NOMO-1 (cell line): ENCODE data around the gene PRDM16.

Source experiments
- DNase-seq, 2 experiments: peaks; one replicate each; lab custom pipeline; 2025; ENCODE audit not compliant: unreplicated experiment in 2 of 2; lab: John Stamatoyannopoulos, UW

Gene PRDM16

GRCh38 chr1:3312898-3313575, 244.0 kb downstream of the PRDM16 start:
- DNase-seq = peak; percentile 66

- no peak for DNase-seq
Measured at GRCh38 chr1:3313576-3313950, 244.6 kb downstream of the PRDM16 start.

GRCh38 chr1:3314491-3315381, 245.7 kb downstream of the PRDM16 start:
- DNase-seq = no peak

- no peak for DNase-seq
Measured at GRCh38 chr1:3315399-3316339, 246.7 kb downstream of the PRDM16 start.

- DNase-seq = no peak
Measured at GRCh38 chr1:3316340-3316943, 247.4 kb downstream of the PRDM16 start.

- no peak for DNase-seq
Measured at GRCh38 chr1:3317456-3317855, 248.5 kb downstream of the PRDM16 start.

GRCh38 chr1:3318329-3318728, 249.3 kb downstream of the PRDM16 start:
- no peak for DNase-seq

GRCh38 chr1:3319874-3320245, 250.9 kb downstream of the PRDM16 start:
- peak; percentile 36 to 55 for DNase-seq

GRCh38 chr1:3320246-3321152, 251.5 kb downstream of the PRDM16 start:
- no peak for DNase-seq

GRCh38 chr1:3321559-3322449, 252.8 kb downstream of the PRDM16 start:
- DNase-seq = no peak

- no peak for DNase-seq
Measured at GRCh38 chr1:3322450-3323020, 253.5 kb downstream of the PRDM16 start.

GRCh38 chr1:3323021-3323795, 254.2 kb downstream of the PRDM16 start:
- DNase-seq = no peak

GRCh38 chr1:3323796-3324703, 255.0 kb downstream of the PRDM16 start:
- no peak for DNase-seq

GRCh38 chr1:3324704-3325535, 255.9 kb downstream of the PRDM16 start:
- no peak for DNase-seq

- DNase-seq = no peak
Measured at GRCh38 chr1:3326516-3327388, 257.7 kb downstream of the PRDM16 start.
